ENCODE data around the gene CROCC2.

Gene CROCC2

DNA sequence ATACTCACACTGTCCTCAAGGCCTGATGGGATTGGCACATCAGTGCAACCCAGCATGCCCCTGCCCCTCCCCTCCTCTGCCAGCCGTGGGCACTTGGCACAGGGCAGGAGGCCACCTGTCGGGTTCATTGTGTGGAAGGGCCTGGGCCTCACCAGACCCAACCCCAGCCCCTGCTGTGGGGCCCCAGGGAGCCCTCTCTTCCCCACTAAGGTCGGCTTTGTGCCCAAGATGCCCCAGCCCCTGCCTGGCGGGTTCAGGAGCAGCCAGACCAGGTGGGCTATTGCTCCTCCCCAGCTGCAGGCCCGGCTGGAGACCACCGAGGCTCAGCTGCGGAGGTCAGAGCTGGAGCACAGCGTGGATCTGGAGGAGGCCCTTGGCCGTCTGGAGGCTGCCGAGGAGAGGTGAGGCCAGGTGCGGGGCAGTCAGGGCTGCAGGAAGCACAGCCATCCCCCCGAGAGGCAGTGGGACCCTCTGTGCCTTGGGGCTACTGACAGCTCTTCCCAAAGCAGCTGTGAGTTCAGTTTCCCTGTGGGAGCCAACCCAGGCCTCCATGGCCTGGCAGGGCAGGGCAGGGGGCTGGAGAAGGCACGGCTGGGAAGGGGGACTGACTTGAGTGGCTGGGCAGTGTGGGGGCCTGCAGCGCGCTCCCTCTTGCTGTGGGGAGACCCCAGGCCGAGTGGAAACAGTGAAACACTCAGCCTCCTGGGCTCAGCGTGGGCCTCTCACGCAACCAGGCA, 16.3 kb downstream of the CROCC2 start:
- CTCF ChIA-PET, result no interaction called here
- no peak for DNase-seq (ENCODE audit: extremely low spot score)
- POLR2A ChIA-PET, result no interaction called here
- TF ChIP-seq TARDBP (IDR thresholded peaks at IDR 0.05) (no peak), ELF4 (IDR thresholded peaks at IDR 0.05) (no peak), SP1 (IDR thresholded peaks at IDR 0.05) (no peak), HDGF (IDR thresholded peaks at IDR 0.05; ENCODE audit: borderline replicate concordance) (no peak), LEF1 (IDR thresholded peaks at IDR 0.05; ENCODE audit: borderline replicate concordance) (no peak), ARNT (IDR thresholded peaks at IDR 0.05) (no peak), BHLHE40 (IDR thresholded peaks at IDR 0.05; ENCODE audit: borderline replicate concordance) (no peak), NFRKB (IDR thresholded peaks at IDR 0.05) (no peak)

DNA sequence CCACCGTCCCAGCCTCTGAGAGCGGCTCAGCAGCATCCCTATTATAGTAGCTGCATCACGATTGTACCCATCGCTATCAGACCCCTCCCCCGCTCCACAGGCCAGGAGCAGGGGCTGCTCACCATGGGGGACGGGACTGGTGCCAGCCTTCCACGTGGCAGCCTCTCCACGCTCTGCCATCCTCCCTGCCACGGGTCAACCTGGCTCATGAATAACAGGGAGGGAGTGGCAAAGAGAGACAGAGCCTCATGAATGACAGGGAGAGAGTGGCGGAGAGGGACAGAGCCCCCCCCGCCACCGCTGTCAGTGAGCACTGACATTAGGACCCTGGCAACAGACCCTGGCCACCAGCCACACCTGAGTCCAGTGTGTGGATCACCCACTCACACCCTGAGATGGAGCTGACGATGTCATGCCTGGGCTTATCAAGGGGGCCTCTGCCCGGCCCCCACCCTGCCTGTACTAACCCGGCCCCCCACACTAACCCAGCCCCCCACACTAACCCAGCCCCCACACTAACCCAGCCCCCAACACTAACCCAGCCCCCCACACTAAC, 16.9 kb downstream of the CROCC2 start:
- TF ChIP-seq ELF4 (IDR thresholded peaks at IDR 0.05), result no peak
- no peak for TF ChIP-seq ZNF384 (IDR thresholded peaks at IDR 0.05)
- no peak for TF ChIP-seq BHLHE40 (IDR thresholded peaks at IDR 0.05; ENCODE audit: borderline replicate concordance)
- TF ChIP-seq FOXK2 (IDR thresholded peaks at IDR 0.05), result no peak
- no peak for TF ChIP-seq HDGF (IDR thresholded peaks at IDR 0.05; ENCODE audit: borderline replicate concordance)
- no peak for TF ChIP-seq NFRKB (IDR thresholded peaks at IDR 0.05)
- no peak for TF ChIP-seq PKNOX1 (IDR thresholded peaks at IDR 0.05)
- TF ChIP-seq FOXA1 (IDR thresholded peaks at IDR 0.05), result no peak
- no peak for TF ChIP-seq SUZ12 (IDR thresholded peaks at IDR 0.05)
- no peak for TF ChIP-seq TARDBP (IDR thresholded peaks at IDR 0.05)
- TF ChIP-seq L3MBTL2 (conservative IDR thresholded peaks at IDR 0.05), result no peak
- TF ChIP-seq ARNT (IDR thresholded peaks at IDR 0.05), result no peak
- no peak for TF ChIP-seq FOXM1 (IDR thresholded peaks at IDR 0.05; ENCODE audit: borderline replicate concordance)
- TF ChIP-seq SP1 (IDR thresholded peaks at IDR 0.05), result no peak
- no peak for TF ChIP-seq LEF1 (IDR thresholded peaks at IDR 0.05; ENCODE audit: borderline replicate concordance)
- no peak for TF ChIP-seq CTBP1 (IDR thresholded peaks at IDR 0.05; ENCODE audit: borderline replicate concordance)
- POLR2A ChIA-PET, result no interaction called here
- DNase-seq (ENCODE audit: extremely low spot score), result no peak
- CTCF ChIA-PET, result no interaction called here

GRCh38 chr2:240925191-240925567, 19.0 kb downstream of the CROCC2 start:
- CTCF ChIA-PET, result no interaction called here
- TF ChIP-seq PKNOX1 (IDR thresholded peaks at IDR 0.05) (no peak), FOXK2 (IDR thresholded peaks at IDR 0.05) (no peak), ARNT (IDR thresholded peaks at IDR 0.05) (no peak)

GRCh38 chr2:240925568-240926515, 19.7 kb downstream of the CROCC2 start:
- CTCF ChIA-PET, result interaction anchor here (2.0 kb wide), 1 partner anchor 11 kb away, joined by 10 read pairs; no protein-coding TSS in a partner anchor
- no peak for DNase-seq (ENCODE audit: extremely low spot score)
- TF ChIP-seq SP1 (IDR thresholded peaks at IDR 0.05), result no peak
- TF ChIP-seq HDGF (IDR thresholded peaks at IDR 0.05; ENCODE audit: borderline replicate concordance), result no peak
- TF ChIP-seq ARNT (IDR thresholded peaks at IDR 0.05), result no peak
- no peak for TF ChIP-seq BHLHE40 (IDR thresholded peaks at IDR 0.05; ENCODE audit: borderline replicate concordance)
- no peak for TF ChIP-seq PKNOX1 (IDR thresholded peaks at IDR 0.05)
- TF ChIP-seq LEF1 (IDR thresholded peaks at IDR 0.05; ENCODE audit: borderline replicate concordance), result no peak
- POLR2A ChIA-PET, result no interaction called here

More at GRCh38 chr2:240925191-240925567, 19.0 kb downstream of the CROCC2 start:
- no peak for DNase-seq (ENCODE audit: extremely low spot score)
- POLR2A ChIA-PET, result no interaction called here

DNA sequence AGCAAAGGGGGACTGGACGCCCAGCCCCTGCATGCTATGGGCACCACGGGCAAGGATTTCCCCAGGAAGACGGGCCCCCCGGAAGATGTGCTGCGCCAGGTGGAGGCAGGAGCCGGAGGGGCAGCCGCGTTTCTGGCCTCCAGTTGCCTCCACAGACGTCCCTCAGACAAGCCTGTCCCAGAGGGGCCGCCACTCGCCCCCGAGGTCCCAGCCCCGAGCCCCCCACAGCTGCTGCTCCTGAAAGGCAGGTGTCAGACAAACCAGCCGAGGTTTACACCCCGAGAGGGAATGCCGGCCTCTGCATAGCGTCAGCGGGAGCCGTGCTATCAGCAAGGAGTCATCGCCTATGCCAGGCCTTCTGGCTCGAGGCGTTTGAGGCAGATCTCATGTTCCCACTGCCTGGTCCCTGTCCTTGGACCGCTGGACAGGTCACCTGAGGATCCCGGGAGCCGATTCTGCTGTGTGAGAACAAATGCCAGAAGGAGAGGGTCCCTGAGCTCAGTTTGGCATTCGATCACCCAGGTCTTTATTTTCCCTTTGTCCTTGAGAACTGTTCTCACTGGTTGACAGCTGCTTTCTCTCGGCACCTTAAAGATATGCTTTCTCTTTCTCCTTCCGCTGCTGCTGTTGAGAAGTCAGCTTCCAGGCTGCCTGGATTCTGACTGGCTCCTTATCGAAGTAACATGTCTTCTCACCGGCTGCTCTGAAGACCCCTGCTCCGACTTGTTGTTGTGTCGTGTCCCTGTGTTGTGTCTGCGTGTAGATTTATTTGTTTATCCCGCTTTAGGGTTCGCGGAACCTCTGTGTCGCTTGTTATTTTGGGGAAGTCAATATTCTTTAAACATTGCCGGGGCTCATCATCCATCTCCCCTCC, 20.6 kb downstream of the CROCC2 start:
- POLR2A ChIA-PET, result no interaction called here
- CTCF ChIA-PET, result interaction anchor here (2.0 kb wide), 1 partner anchor 12 kb away, joined by 10 read pairs; no protein-coding TSS in a partner anchor
- no peak for DNase-seq (ENCODE audit: extremely low spot score)
- no peak for TF ChIP-seq ARNT (IDR thresholded peaks at IDR 0.05)
- no peak for TF ChIP-seq ZNF384 (IDR thresholded peaks at IDR 0.05)
- TF ChIP-seq CTBP1 (IDR thresholded peaks at IDR 0.05; ENCODE audit: borderline replicate concordance), result no peak
- TF ChIP-seq L3MBTL2 (conservative IDR thresholded peaks at IDR 0.05), result no peak
- TF ChIP-seq ELF4 (IDR thresholded peaks at IDR 0.05), result no peak
- TF ChIP-seq SUZ12 (IDR thresholded peaks at IDR 0.05), result no peak
- no peak for TF ChIP-seq BHLHE40 (IDR thresholded peaks at IDR 0.05; ENCODE audit: borderline replicate concordance)
- no peak for TF ChIP-seq PKNOX1 (IDR thresholded peaks at IDR 0.05)
- no peak for TF ChIP-seq SP1 (IDR thresholded peaks at IDR 0.05)
- no peak for TF ChIP-seq FOXK2 (IDR thresholded peaks at IDR 0.05)
- no peak for TF ChIP-seq FOXA1 (IDR thresholded peaks at IDR 0.05)
